ENCODE measurements around the gene ABLIM3. TPM values are rescaled to one million over a fixed set of nuclear protein-coding genes. Genes with fewer than 3 reads are reported as not detected.

ABLIM3 gene
- total and polyA plus RNA-seq, 2 donors (not counting 3 experiments of a cell fraction or from before 2014, with no cell fraction given) = 16.7 to 42.1 TPM

GRCh38 chr5:149130121-149130914 is 11.0 kb upstream of the ABLIM3 start:
- ChIA-PET CTCF (interaction anchor here (0.6 to 5.0 kb wide), 29 partner anchors 10 to 399 kb away, joined by 3 to 71 read pairs (median 5); partner anchors contain the start of gene ABLIM3), POLR2A (no interaction called here)
- H3K9ac ChIP-seq (replicated peaks; ENCODE audit: extremely low read depth, insufficient read depth, low read length) = no peak overlapping the region
- intact Hi-C loops (cut with micrococcal nuclease) (loop anchor here (1.0 to 10.0 kb wide), 5 partner anchors 99 to 304 kb away; partner anchors contain the start of gene GRPEL2), dilution Hi-C loops (cut with MboI; ENCODE audit: extremely low pct_ligation_motif_present, low sequenced_read_pairs) (no loop called here)
- H3K4me3 ChIP-seq (replicated peaks in 1 of 3; ENCODE audit: insufficient read depth in 1 of 3, low read depth in 1 of 3, low read length in 3 of 3) = no peak overlapping the region
- H3K9me1 ChIP-seq (replicated peaks; ENCODE audit: control insufficient read depth, extremely low read depth, insufficient read depth, low read length) = no peaks in the 10 kb centered on the region
- no peak overlapping the region for H3K27ac ChIP-seq (ENCODE audit: insufficient read depth, low read depth, low read length)
- FAIRE-seq (peak; percentile 28), DNase-seq (ENCODE audit: low read depth, low spot score) (peak; percentile 45)
- H2AFZ ChIP-seq (ENCODE audit: low read depth, low read length) = no peak overlapping the region
- H3K4me1 ChIP-seq (ENCODE audit: control insufficient read depth, extremely low read depth, insufficient read depth, low read length) = peaks cover 31% of the 10 kb centered on the region
- no TSS peak for BruUV-seq (replicated peaks)
- no peaks in the 10 kb centered on the region for H3K79me2 ChIP-seq (ENCODE audit: control insufficient read depth, insufficient read depth, low read length)
- no peaks in the 10 kb centered on the region for H4K20me1 ChIP-seq (replicated peaks; ENCODE audit: control insufficient read depth, extremely low read depth, insufficient read depth, low read length)
- no peaks in the 10 kb centered on the region for H3K27me3 ChIP-seq (ENCODE audit: control insufficient read depth in 2 of 2, insufficient read depth in 2 of 2, low read length in 2 of 2)
- no peaks in the 10 kb centered on the region for H3K9me3 ChIP-seq (replicated peaks; ENCODE audit: control insufficient read depth, insufficient read depth, low read length)
- H3K36me3 ChIP-seq (ENCODE audit: control insufficient read depth in 2 of 2, extremely low read depth in 1 of 2, insufficient read depth in 2 of 2, low read length in 2 of 2) = no peaks in the 10 kb centered on the region
- TF ChIP-seq JUN (IDR thresholded peaks at IDR 0.05; ENCODE audit: borderline replicate concordance, insufficient read depth, insufficient read length, low read depth) (no peak), CTCF (IDR thresholded peaks at IDR 0.05; ENCODE audit: extremely low read depth in 1 of 2, insufficient read depth in 1 of 2, low read depth in 1 of 2, low read length in 2 of 2) (peak; percentile 38 to 39)
- H3K4me2 ChIP-seq (ENCODE audit: insufficient read depth, low read length) = no peak overlapping the region

- no peak overlapping the region for H3K4me2 ChIP-seq (ENCODE audit: insufficient read depth, low read length)
- peaks cover 36% of the 10 kb centered on the region for H3K4me1 ChIP-seq (ENCODE audit: control insufficient read depth, extremely low read depth, insufficient read depth, low read length)
- H4K20me1 ChIP-seq (replicated peaks; ENCODE audit: control insufficient read depth, extremely low read depth, insufficient read depth, low read length) = no peaks in the 10 kb centered on the region
- BruUV-seq (replicated peaks) = no TSS peak
- FAIRE-seq = no peak
- TF ChIP-seq GATA2 (IDR thresholded peaks at IDR 0.05; ENCODE audit: insufficient read depth, insufficient read length, low read depth, low read length) (no peak), MYC (IDR thresholded peaks at IDR 0.05; ENCODE audit: low read depth, low read length) (no peak), EZH2 (IDR thresholded peaks at IDR 0.05; ENCODE audit: borderline replicate concordance, low read depth, low read length, severe bottlenecking) (no peak), MAX (IDR thresholded peaks at IDR 0.05; ENCODE audit: insufficient read depth, insufficient read length) (no peak), CTCF (IDR thresholded peaks at IDR 0.05; ENCODE audit: extremely low read depth in 1 of 2, insufficient read depth in 1 of 2, low read depth in 1 of 2, low read length in 2 of 2) (no peak), FOS (IDR thresholded peaks at IDR 0.05; ENCODE audit: borderline replicate concordance, insufficient read depth, low read length) (no peak), POLR2AphosphoS5 (IDR thresholded peaks at IDR 0.05; ENCODE audit: insufficient read depth, low read depth, low read length) (no peak), JUN (IDR thresholded peaks at IDR 0.05; ENCODE audit: borderline replicate concordance, insufficient read depth, insufficient read length, low read depth) (no peak), POLR2A (IDR thresholded peaks at IDR 0.05; ENCODE audit: low read depth, low read length) (no peak)
- H3K36me3 ChIP-seq (ENCODE audit: control insufficient read depth in 2 of 2, extremely low read depth in 1 of 2, insufficient read depth in 2 of 2, low read length in 2 of 2) = no peaks in the 10 kb centered on the region
- ChIA-PET POLR2A (no interaction called here), CTCF (interaction anchor here (0.9 to 5.0 kb wide), 5 partner anchors 9 to 132 kb away, joined by 3 to 71 read pairs (median 13); partner anchors contain the start of gene ABLIM3)
- no peaks in the 10 kb centered on the region for H3K9me1 ChIP-seq (replicated peaks; ENCODE audit: control insufficient read depth, extremely low read depth, insufficient read depth, low read length)
- dilution Hi-C loops (cut with MboI; ENCODE audit: extremely low pct_ligation_motif_present, low sequenced_read_pairs) = no loop called here
- no peak overlapping the region for H3K9ac ChIP-seq (replicated peaks; ENCODE audit: extremely low read depth, insufficient read depth, low read length)
- intact Hi-C loops (cut with micrococcal nuclease) = loop anchor here (10.0 kb wide), 2 partner anchors 212 to 302 kb away; partner anchors contain the start of gene GRPEL2
- H3K79me2 ChIP-seq (ENCODE audit: control insufficient read depth, insufficient read depth, low read length) = no peaks in the 10 kb centered on the region
- H2AFZ ChIP-seq (ENCODE audit: low read depth, low read length) = no peak overlapping the region
- H3K9me3 ChIP-seq (replicated peaks; ENCODE audit: control insufficient read depth, insufficient read depth, low read length) = no peaks in the 10 kb centered on the region
- no peak overlapping the region for H3K4me3 ChIP-seq (replicated peaks in 1 of 3; ENCODE audit: insufficient read depth in 1 of 3, low read depth in 1 of 3, low read length in 3 of 3)
- no peak for DNase-seq (ENCODE audit: low read depth, low spot score)
- H3K27me3 ChIP-seq (ENCODE audit: control insufficient read depth in 2 of 2, insufficient read depth in 2 of 2, low read length in 2 of 2) = no peaks in the 10 kb centered on the region
- H3K27ac ChIP-seq (ENCODE audit: insufficient read depth, low read depth, low read length) = no peak overlapping the region
These were observed 8.8 kb upstream of the ABLIM3 start for GRCh38 chr5:149132474-149132873.
